A549 (cell line): Measurements from ENCODE around the gene RABGAP1L. TPM values are rescaled to one million over a fixed set of nuclear protein-coding genes. Genes with fewer than 3 reads are reported as not detected.
"Not testable (repeated sequence)": the region's sequence is repeated elsewhere in the genome, so short reads cannot be mapped to it uniquely, and the experiment has no call there.

Experiments
- ATAC-seq, 2 experiments: fragments of 200-7000 bp in 1 of 2; fragments of >200 bp in 1 of 2; cut with Nextera tagmentation in 1 of 2; cut with Tn5 transposase in 1 of 2; 3 replicates each; pipeline versions ENCODE4 v1.8.0 to v1.9.1; 2018 to 2020; ENCODE audit warnings: mild to moderate bottlenecking in 1 of 2, moderate library complexity in 1 of 2
- CTCF ChIA-PET: fragments of 300-600 bp; sonication (Branson Sonifier 250); formaldehyde crosslinking; extraction: SDS; loops from one replicate; lab custom pipeline; 2021; ENCODE audit warnings: antibody characterized with exemption, inconsistent platforms; lab: Yijun Ruan, JAX
- POLR2A ChIA-PET: fragments of 350-600 bp; formaldehyde crosslinking; extraction: SDS; loops from one replicate; lab custom pipeline; 2021; ENCODE audit warnings: antibody characterized with exemption, inconsistent platforms; lab: Yijun Ruan, JAX
- DNase-seq, 2 experiments: peaks; one replicate each; pipeline versions ENCODE4 v3.0.0 to v3.0.0-alpha.2; 2011 to 2016; ENCODE audit warnings: low read depth in 1 of 2, low spot score in 1 of 2
- FAIRE-seq: peaks from 2 replicates; lab custom pipeline; 2011; peaks lifted over from hg19 to GRCh38; lab: Jason Lieb, UNC
- H3K27ac ChIP-seq, 2 experiments: fragments of >200 bp; sonication (Bioruptor Twin); formaldehyde crosslinking; 3 replicates each; pipeline ENCODE4 v1.5.1; 2016 to 2017
- H3K4me1 ChIP-seq: fragments of >200 bp; sonication (Bioruptor Twin); formaldehyde crosslinking; 3 replicates; pipeline ENCODE4 v1.6.1; 2016
- H3K4me2 ChIP-seq: fragments of >200 bp; sonication (Bioruptor Twin); formaldehyde crosslinking; 3 replicates; pipeline ENCODE4 v1.6.1; 2016
- H3K4me3 ChIP-seq: fragments of >200 bp; sonication (Bioruptor Twin); formaldehyde crosslinking; 3 replicates; pipeline ENCODE4 v1.5.1; 2016
- H3K9me3 ChIP-seq: fragments of >200 bp; sonication (Bioruptor Twin); formaldehyde crosslinking; 3 replicates; pipeline ENCODE4 v1.6.1; 2016
- ATOH8 ChIP-seq: fragments of 250-450 bp; sonication (Bioruptor Pico); IDR thresholded peaks from 2 replicates; pipeline ENCODE4 v1.5.0; 2020; ENCODE audit warnings: low read depth, mild to moderate bottlenecking, moderate library complexity
- BHLHE40 ChIP-seq: IDR thresholded peaks from 2 replicates; pipeline ENCODE4 v1.6.1; 2012; ENCODE audit warnings: low read depth, low read length, inconsistent platforms
- CBX2 ChIP-seq: fragments of 200-600 bp; sonication (generic); IDR thresholded peaks from 2 replicates; pipeline ENCODE4 v1.6.1; 2016; ENCODE audit warnings: low read depth, mild to moderate bottlenecking, borderline replicate concordance
- CHD2 ChIP-seq: fragments of 150-350 bp; IDR thresholded peaks from 2 replicates; pipeline ENCODE4 v1.6.1; 2014; ENCODE audit warnings: low read length; ENCODE audit not compliant: partially characterized antibody
- CHD4 ChIP-seq: fragments of 200-600 bp; sonication (generic); IDR thresholded peaks from 2 replicates; pipeline ENCODE4 v1.6.1; 2016; ENCODE audit warnings: antibody characterized with exemption, mild to moderate bottlenecking, borderline replicate concordance
- EHMT2 ChIP-seq: fragments of 200-600 bp; sonication (generic); IDR thresholded peaks from 2 replicates; pipeline ENCODE4 v1.6.1; 2016; ENCODE audit warnings: antibody characterized with exemption, low read depth, mild to moderate bottlenecking, moderate library complexity
- HDAC2 ChIP-seq: fragments of 200-600 bp; sonication (generic); IDR thresholded peaks from 2 replicates; pipeline ENCODE4 v1.6.1; 2016
- HEYL ChIP-seq: fragments of 250-450 bp; sonication (Bioruptor Pico); IDR thresholded peaks from 2 replicates; pipeline ENCODE4 v1.8.0; 2021; ENCODE audit warnings: mild to moderate bottlenecking, moderate library complexity
- HMGXB4 ChIP-seq: fragments of 250-450 bp; sonication (Bioruptor Pico); IDR thresholded peaks from 2 replicates; pipeline ENCODE4 v1.5.0; 2021; ENCODE audit warnings: mild to moderate bottlenecking, moderate library complexity, borderline replicate concordance
- HOXA7 ChIP-seq: fragments of 250-450 bp; sonication (Bioruptor Pico); IDR thresholded peaks from 2 replicates; pipeline ENCODE4 v1.5.0; 2020; ENCODE audit warnings: mild to moderate bottlenecking, moderate library complexity
- JUN ChIP-seq, 2 experiments: fragments of >200 bp; sonication (Bioruptor Twin); formaldehyde crosslinking; IDR thresholded peaks; 2 replicates in 1 of 2; 3 replicates in 1 of 2; pipeline ENCODE4 v1.6.1; 2016 to 2017
- JUNB ChIP-seq: fragments of >200 bp; sonication (Bioruptor Twin); formaldehyde crosslinking; IDR thresholded peaks from 2 replicates; pipeline ENCODE4 v1.6.1; 2016
- KDM1A ChIP-seq: fragments of 200-600 bp; sonication (generic); IDR thresholded peaks from 2 replicates; pipeline ENCODE4 v1.6.1; 2016; ENCODE audit warnings: low read depth, mild to moderate bottlenecking
- KDM5A ChIP-seq: fragments of 200-600 bp; sonication (generic); IDR thresholded peaks from 2 replicates; pipeline ENCODE4 v1.6.1; 2016; ENCODE audit warnings: antibody characterized with exemption, mild to moderate bottlenecking
- MAX ChIP-seq: IDR thresholded peaks from 2 replicates; pipeline ENCODE4 v1.6.1; 2012
- MAZ ChIP-seq: fragments of 150-350 bp; IDR thresholded peaks from 2 replicates; pipeline ENCODE4 v1.6.1; 2014; ENCODE audit warnings: antibody characterized with exemption, low read depth, low read length, borderline replicate concordance
- MYC ChIP-seq: IDR thresholded peaks from 2 replicates; pipeline ENCODE4 v1.6.1; 2012; ENCODE audit warnings: mild to moderate bottlenecking, inconsistent platforms, low read length, improper control_type of control experiment, borderline replicate concordance
- PHF8 ChIP-seq: fragments of 200-600 bp; sonication (generic); IDR thresholded peaks from 2 replicates; pipeline ENCODE4 v1.6.1; 2016; ENCODE audit warnings: low read depth, mild to moderate bottlenecking, antibody characterized with exemption, moderate library complexity, borderline replicate concordance
- POLR2AphosphoS2 ChIP-seq: conservative IDR thresholded peaks from 2 replicates; pipeline ENCODE4 v1.6.1; 2012; ENCODE audit warnings: low read length, improper control_type of control experiment, inconsistent platforms
- RAD21 ChIP-seq, 2 experiments: fragments of >200 bp in 1 of 2; sonication (Bioruptor Twin) in 1 of 2; formaldehyde crosslinking in 1 of 2; IDR thresholded peaks in 1 of 2; conservative IDR thresholded peaks in 1 of 2; 2 replicates in 1 of 2; 3 replicates in 1 of 2; pipeline ENCODE4 v1.6.1; 2012 to 2018; ENCODE audit warnings: inconsistent platforms in 1 of 2
- RCOR1 ChIP-seq: fragments of 150-350 bp; IDR thresholded peaks from 2 replicates; pipeline ENCODE4 v1.6.1; 2014; ENCODE audit warnings: antibody characterized with exemption, low read length, low read depth
- RNF2 ChIP-seq: fragments of 200-600 bp; sonication (generic); IDR thresholded peaks from 2 replicates; pipeline ENCODE4 v1.6.1; 2016; ENCODE audit warnings: low read depth, mild to moderate bottlenecking, antibody characterized with exemption, moderate library complexity, borderline replicate concordance
- TP53 ChIP-seq: fragments of 250-450 bp; sonication (Bioruptor Pico); IDR thresholded peaks from 2 replicates; pipeline ENCODE4 v1.5.0; 2021; ENCODE audit warnings: mild to moderate bottlenecking, moderate library complexity
- ZC3H11A ChIP-seq: fragments of 450-650 bp; IDR thresholded peaks from 2 replicates; pipeline ENCODE4 v1.6.1; 2014; ENCODE audit warnings: antibody characterized with exemption, mild to moderate bottlenecking
- ZFP36 ChIP-seq: fragments of 450-650 bp; IDR thresholded peaks from 2 replicates; pipeline ENCODE4 v1.6.1; 2014; ENCODE audit warnings: borderline replicate concordance; ENCODE audit not compliant: partially characterized antibody
- ZNF302 ChIP-seq: fragments of 250-450 bp; sonication (Bioruptor Pico); IDR thresholded peaks from 2 replicates; pipeline ENCODE4 v1.9.0; 2021; ENCODE audit warnings: inconsistent platforms, mild to moderate bottlenecking, moderate library complexity
- ZSCAN20 ChIP-seq: fragments of 250-450 bp; sonication (Bioruptor Pico); IDR thresholded peaks from 2 replicates; pipeline ENCODE4 v1.8.0; 2022; ENCODE audit warnings: mild to moderate bottlenecking, moderate library complexity
- WGBS: methylation state at CpG from one replicate; pipeline ENCODE4 v1.1.6; 2017; ENCODE audit errors: missing lambda C conversion rate; 5-methylcytosine and 5-hydroxymethylcytosine counted together
- polyA plus RNA-seq, 4 experiments: library from polyadenylated mRNA; depleted of rRNA in 3 of 4; stranded (reverse); fragments of >200 nt; fragmentation: RNase III in 1 of 4; extraction: RNeasy Plus Mini Kit Qiagen cat#74134 plus additional on column Dnase treatment in 1 of 4; gene quantifications; 2 replicates in 3 of 4; 3 replicates in 1 of 4; pipeline ENCODE4 v1.2.3, GENCODE V29; 2011 to 2017

Gene RABGAP1L
- polyA plus RNA-seq, 2 of the 4 experiments (the other 2 are of a cell fraction): 8.2 to 18.6 TPM

- WGBS: 77% methylated on average over 2 of the region's 2 CpGs
Observed at GRCh38 chr1:175023922-175024242, 864.6 kb downstream of the RABGAP1L start.

GRCh38 chr1:175024773-175025172 lies 865.5 kb downstream of the RABGAP1L start:
- ChIA-PET CTCF (interaction anchor here (0.6 to 2.5 kb wide), 3 partner anchors 40 to 745 kb away, joined by 3 to 10 read pairs (median 7); no protein-coding TSS in a partner anchor), POLR2A (interaction anchor here (2.4 kb wide), 1 partner anchor 26 kb away, joined by 75 read pairs; the partner anchor contains the start of gene CACYBP)
- no peak overlapping the region for H3K4me2 ChIP-seq
- no peak overlapping the region for H3K4me3 ChIP-seq
- peaks cover 12% of the 10 kb centered on the region; the same call in 1 of the 3 replicates for H3K4me1 ChIP-seq
- no peak overlapping the region for H3K27ac ChIP-seq
- no peak for TF ChIP-seq ZC3H11A
- no peak for TF ChIP-seq ZSCAN20 (CRISPR knock-in tag)
- no peak for TF ChIP-seq ZFP36
- TF ChIP-seq POLR2AphosphoS2: no peak
- TF ChIP-seq EHMT2: no peak
- TF ChIP-seq MYC: no peak
- TF ChIP-seq KDM1A: 0 out of 2 replicates have a peak, but pooled peaks have one; percentile 43
- no peak for TF ChIP-seq HOXA7
- no peak for TF ChIP-seq HEYL
- H3K9me3 ChIP-seq: no peaks in the 10 kb centered on the region
- 64% methylated on average over 2 of the region's 2 CpGs for WGBS
- FAIRE-seq (no peak), DNase-seq (no peak), ATAC-seq (no peak)

More at GRCh38 chr1:175023922-175024242, 864.6 kb downstream of the RABGAP1L start:
- peak overlapping the region; percentile 74 for H3K4me2 ChIP-seq
- not testable (repeated sequence) for H3K9me3 ChIP-seq, H3K4me1 ChIP-seq, FAIRE-seq, DNase-seq, ATAC-seq
- H3K4me3 ChIP-seq: peak overlapping the region; percentile 65
- H3K27ac ChIP-seq: peak overlapping the region; percentile 79 to 85
- peak; percentile 33; the same call in 1 of the 2 replicates for TF ChIP-seq EHMT2
- CTCF ChIA-PET: interaction anchor here (1.4 to 2.5 kb wide), 4 partner anchors 10 to 128 kb away, joined by 3 to 10 read pairs (median 6); no protein-coding TSS in a partner anchor
- POLR2A ChIA-PET: interaction anchor here (0.5 to 2.4 kb wide), 15 partner anchors 9 to 1184 kb away, joined by 3 to 75 read pairs (median 5); partner anchors contain the start of gene CACYBP

GRCh38 chr1:175033953-175034352 lies 874.6 kb downstream of the RABGAP1L start:
- DNase-seq (no peak), FAIRE-seq (no peak), ATAC-seq (no peak)
- WGBS: 54% methylated on average over 4 of the region's 4 CpGs
- no peak overlapping the region for H3K27ac ChIP-seq
- H3K9me3 ChIP-seq: no peaks in the 10 kb centered on the region
- TF ChIP-seq MAX (no peak), BHLHE40 (no peak), KDM5A (no peak), PHF8 (no peak), HDAC2 (no peak), TP53 (CRISPR knock-in tag) (no peak), CBX2 (no peak), JUN (IDR thresholded peaks at IDR 0.05) (no peak), RNF2 (no peak)
- CTCF ChIA-PET: interaction anchor here (1.5 kb wide), 1 partner anchor 91 kb away, joined by 6 read pairs; no protein-coding TSS in a partner anchor
- H3K4me2 ChIP-seq: no peak overlapping the region
- H3K4me1 ChIP-seq: peaks cover 5% of the 10 kb centered on the region; the same call in 1 of the 3 replicates
- POLR2A ChIA-PET: no interaction called here
- H3K4me3 ChIP-seq: no peak overlapping the region

GRCh38 chr1:175034775-175035174 lies 875.5 kb downstream of the RABGAP1L start:
- 2% methylated on average over 2 of the region's 2 CpGs for WGBS
- H3K4me1 ChIP-seq: no peaks in the 10 kb centered on the region; the same call in 2 of the 3 replicates
- POLR2A ChIA-PET: no interaction called here
- CTCF ChIA-PET: no interaction called here
- ATAC-seq (no peak), FAIRE-seq (no peak), DNase-seq (no peak)
- no peaks in the 10 kb centered on the region for H3K9me3 ChIP-seq
- H3K27ac ChIP-seq: no peak overlapping the region
- H3K4me2 ChIP-seq: no peak overlapping the region
- TF ChIP-seq MAX: no peak
- TF ChIP-seq EHMT2: no peak
- no peak for TF ChIP-seq CHD4
- TF ChIP-seq RCOR1: no peak
- TF ChIP-seq MAZ: no peak
- no peak for TF ChIP-seq HMGXB4
- TF ChIP-seq HOXA7: no peak
- TF ChIP-seq RAD21 (conservative IDR thresholded peaks at IDR 0.05 in 1 of 2, IDR thresholded peaks at IDR 0.05 in 1 of 2): no peak
- no peak for TF ChIP-seq ATOH8 (CRISPR knock-in tag)
- TF ChIP-seq ZNF302 (CRISPR knock-in tag): no peak
- TF ChIP-seq KDM1A: no peak
- no peak for TF ChIP-seq JUNB
- TF ChIP-seq CHD2: no peak
- TF ChIP-seq, all 56 proteins: peak for 0
- no peak overlapping the region for H3K4me3 ChIP-seq
